GM23338 (cell line): ENCODE data around the gene MERTK. TPM values are rescaled to one million over a fixed set of nuclear protein-coding genes. Genes with fewer than 3 reads are reported as not detected.

Experiments
- ATAC-seq: fragments of 200-7000 bp; cut with Tn5 transposase; 3 replicates; pipeline ENCODE4 v1.9.1; 2020
- DNase-seq: peaks from one replicate; pipeline ENCODE4 v3.0.0-alpha.2; 2015; ENCODE audit warnings: low spot score
- H2AFZ ChIP-seq: fragments of 200-600 bp; sonication (generic); 2 replicates; pipeline ENCODE4 v1.8.0; 2016; ENCODE audit warnings: antibody characterized with exemption, mild to moderate bottlenecking, moderate library complexity
- H3F3A ChIP-seq: fragments of 200-600 bp; sonication (generic); replicated peaks from 2 replicates; pipeline ENCODE4 v1.8.0; 2017; ENCODE audit warnings: antibody characterized with exemption, mixed run types, low read depth
- H3K27ac ChIP-seq: fragments of 200-600 bp; sonication (generic); 2 replicates; pipeline ENCODE4 v1.6.1; 2016; ENCODE audit warnings: low read depth
- H3K27me3 ChIP-seq: fragments of 200-600 bp; sonication (generic); 2 replicates; pipeline ENCODE4 v1.8.0; 2016; ENCODE audit warnings: mild to moderate bottlenecking, mixed run types, moderate library complexity; ENCODE audit not compliant: insufficient read depth
- H3K36me3 ChIP-seq: fragments of 200-600 bp; sonication (generic); 2 replicates; pipeline ENCODE4 v1.8.0; 2016; ENCODE audit warnings: mild to moderate bottlenecking; ENCODE audit not compliant: insufficient read depth
- H3K4me1 ChIP-seq: fragments of 200-600 bp; sonication (generic); 2 replicates; pipeline ENCODE4 v1.8.0; 2016; ENCODE audit warnings: mild to moderate bottlenecking, moderate library complexity; ENCODE audit not compliant: insufficient read depth
- H3K4me2 ChIP-seq: fragments of 200-600 bp; sonication (generic); 2 replicates; pipeline ENCODE4 v1.7.1; 2017; ENCODE audit warnings: mixed run types
- H3K4me3 ChIP-seq: fragments of 200-600 bp; sonication (generic); 2 replicates; pipeline ENCODE4 v1.6.1; 2016; ENCODE audit warnings: mixed run types
- H3K79me2 ChIP-seq: fragments of 200-600 bp; sonication (generic); replicated peaks from 2 replicates; pipeline ENCODE4 v1.8.0; 2017; ENCODE audit warnings: mild to moderate bottlenecking; ENCODE audit not compliant: insufficient read depth
- H3K9me2 ChIP-seq: fragments of 200-600 bp; sonication (generic); 2 replicates; pipeline ENCODE4 v1.8.0; 2017; ENCODE audit not compliant: insufficient read depth
- H4K20me1 ChIP-seq: fragments of 200-600 bp; sonication (generic); replicated peaks from 2 replicates; pipeline ENCODE4 v1.8.0; 2017; ENCODE audit warnings: mild to moderate bottlenecking; ENCODE audit not compliant: insufficient read depth
- H3K27ac Mint-ChIP-seq: 2 replicates; pipeline ENCODE4 v1.8.0; 2020; ENCODE audit warnings: inconsistent platforms, mild to moderate bottlenecking, moderate library complexity, mixed read lengths
- H3K27me3 Mint-ChIP-seq: 3 replicates; pipeline ENCODE4 v1.8.0; 2022; ENCODE audit warnings: low read depth, mild to moderate bottlenecking, moderate library complexity, mixed read lengths, inconsistent platforms; ENCODE audit not compliant: insufficient read depth, poor library complexity
- H3K36me3 Mint-ChIP-seq: 3 replicates; pipeline ENCODE4 v1.8.0; 2021; ENCODE audit warnings: low read depth, mild to moderate bottlenecking, inconsistent platforms, moderate library complexity, mixed read lengths
- H3K4me1 Mint-ChIP-seq: 3 replicates; pipeline ENCODE4 v1.8.0; 2020; ENCODE audit warnings: mild to moderate bottlenecking, inconsistent platforms, mixed read lengths
- H3K4me3 Mint-ChIP-seq: 3 replicates; pipeline ENCODE4 v1.8.0; 2021; ENCODE audit warnings: moderate library complexity, mild to moderate bottlenecking, inconsistent platforms, mixed read lengths
- H3K9me3 Mint-ChIP-seq: 3 replicates; pipeline ENCODE4 v1.8.0; 2020; ENCODE audit warnings: moderate library complexity, mild to moderate bottlenecking, inconsistent platforms, mixed read lengths
- CREB1 ChIP-seq: fragments of 250-450 bp; sonication (Bioruptor Pico); IDR thresholded peaks from 2 replicates; pipeline ENCODE4 v1.5.0; 2020; ENCODE audit warnings: low read depth, mild to moderate bottlenecking, moderate library complexity
- EZH2 ChIP-seq: fragments of 200-600 bp; sonication (generic); IDR thresholded peaks from one replicate; pipeline ENCODE4 v1.8.0; 2017; ENCODE audit warnings: antibody characterized with exemption, mild to moderate bottlenecking, low read depth; ENCODE audit not compliant: unreplicated experiment
- EZH2phosphoT487 ChIP-seq: fragments of 200-600 bp; sonication (generic); IDR thresholded peaks from one replicate; pipeline ENCODE4 v1.8.1; 2018; ENCODE audit warnings: antibody characterized with exemption; ENCODE audit not compliant: unreplicated experiment
- JUNB ChIP-seq: IDR thresholded peaks from one replicate; pipeline ENCODE4 v1.6.1; 2016; ENCODE audit warnings: antibody characterized with exemption; ENCODE audit not compliant: unreplicated experiment
- NANOG ChIP-seq: IDR thresholded peaks from 2 replicates; pipeline ENCODE4 v1.6.1; 2016; ENCODE audit warnings: antibody characterized with exemption, borderline replicate concordance
- POLR2AphosphoS5 ChIP-seq: IDR thresholded peaks from 2 replicates; pipeline ENCODE4 v1.6.1; 2016; ENCODE audit warnings: antibody characterized with exemption, low read depth
- STAT1 ChIP-seq: IDR thresholded peaks from one replicate; pipeline ENCODE4 v1.6.1; 2016; ENCODE audit warnings: antibody characterized with exemption; ENCODE audit not compliant: unreplicated experiment
- ZNF114 ChIP-seq: fragments of 250-450 bp; sonication (Bioruptor Pico); IDR thresholded peaks from 2 replicates; pipeline ENCODE4 v1.5.0; 2020; ENCODE audit warnings: mild to moderate bottlenecking, moderate library complexity
- ZNF331 ChIP-seq: fragments of 250-450 bp; sonication (Bioruptor Pico); IDR thresholded peaks from 2 replicates; pipeline ENCODE4 v1.5.0; 2020; ENCODE audit warnings: low read depth, mild to moderate bottlenecking, moderate library complexity
- polyA plus RNA-seq: library from polyadenylated mRNA; unstranded; fragments of >200 nt; fragmentation: Nextera tagmentation; extraction: Ambion mirVana; gene quantifications from 2 replicates; pipeline ENCODE4 v1.2.1, GENCODE V29; 2016
- total RNA-seq: library from RNA; depleted of rRNA; stranded (reverse); fragments of >200 nt; shearing (Covaris generic); gene quantifications from 2 replicates; pipeline ENCODE4 v1.2.3, GENCODE V29; 2014
- TF ChIP-seq, protein P1 (sequence below): IDR thresholded peaks from one replicate; pipeline ENCODE4 v1.6.1; 2018; ENCODE audit warnings: antibody characterized with exemption; ENCODE audit not compliant: unreplicated experiment
- TF ChIP-seq, protein P2 (sequence below), 2 experiments: fragments of 200-600 bp in 1 of 2; sonication (generic) in 1 of 2; conservative IDR thresholded peaks; 2 replicates each; pipeline versions ENCODE4 v1.5.1 to v1.6.1; 2016 to 2017; ENCODE audit warnings: antibody characterized with exemption in 2 of 2, low read depth in 2 of 2, mild to moderate bottlenecking in 2 of 2, moderate library complexity in 1 of 2
- TF ChIP-seq, protein P3 (sequence below): IDR thresholded peaks from 2 replicates; pipeline ENCODE4 v1.6.1; 2016; ENCODE audit warnings: antibody characterized with exemption

Gene MERTK
- total and polyA plus RNA-seq, 2 experiments from 2014 or later: 3.0 to 9.0 TPM

DNA sequence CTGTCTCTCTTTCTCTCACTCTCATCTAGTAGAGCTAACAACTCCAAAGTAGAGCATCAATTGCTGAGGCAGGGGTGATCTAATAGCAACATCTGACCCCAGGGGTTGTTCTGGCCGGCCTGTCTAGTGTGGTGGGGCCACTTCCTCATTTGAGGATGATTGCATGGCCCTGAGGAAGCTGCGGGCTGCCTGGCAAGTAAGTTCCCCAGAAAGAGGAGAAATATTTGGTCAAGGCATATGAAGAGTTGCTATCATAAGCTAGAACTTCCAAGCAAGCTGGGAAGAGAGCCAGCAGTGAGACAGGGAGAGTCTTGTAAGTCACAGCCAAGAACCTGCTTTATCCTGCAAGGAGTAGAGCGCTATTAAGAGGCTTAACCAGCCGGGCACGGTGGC, 105.8 kb downstream of the MERTK start (continued):
- TF ChIP-seq, protein P1, sequence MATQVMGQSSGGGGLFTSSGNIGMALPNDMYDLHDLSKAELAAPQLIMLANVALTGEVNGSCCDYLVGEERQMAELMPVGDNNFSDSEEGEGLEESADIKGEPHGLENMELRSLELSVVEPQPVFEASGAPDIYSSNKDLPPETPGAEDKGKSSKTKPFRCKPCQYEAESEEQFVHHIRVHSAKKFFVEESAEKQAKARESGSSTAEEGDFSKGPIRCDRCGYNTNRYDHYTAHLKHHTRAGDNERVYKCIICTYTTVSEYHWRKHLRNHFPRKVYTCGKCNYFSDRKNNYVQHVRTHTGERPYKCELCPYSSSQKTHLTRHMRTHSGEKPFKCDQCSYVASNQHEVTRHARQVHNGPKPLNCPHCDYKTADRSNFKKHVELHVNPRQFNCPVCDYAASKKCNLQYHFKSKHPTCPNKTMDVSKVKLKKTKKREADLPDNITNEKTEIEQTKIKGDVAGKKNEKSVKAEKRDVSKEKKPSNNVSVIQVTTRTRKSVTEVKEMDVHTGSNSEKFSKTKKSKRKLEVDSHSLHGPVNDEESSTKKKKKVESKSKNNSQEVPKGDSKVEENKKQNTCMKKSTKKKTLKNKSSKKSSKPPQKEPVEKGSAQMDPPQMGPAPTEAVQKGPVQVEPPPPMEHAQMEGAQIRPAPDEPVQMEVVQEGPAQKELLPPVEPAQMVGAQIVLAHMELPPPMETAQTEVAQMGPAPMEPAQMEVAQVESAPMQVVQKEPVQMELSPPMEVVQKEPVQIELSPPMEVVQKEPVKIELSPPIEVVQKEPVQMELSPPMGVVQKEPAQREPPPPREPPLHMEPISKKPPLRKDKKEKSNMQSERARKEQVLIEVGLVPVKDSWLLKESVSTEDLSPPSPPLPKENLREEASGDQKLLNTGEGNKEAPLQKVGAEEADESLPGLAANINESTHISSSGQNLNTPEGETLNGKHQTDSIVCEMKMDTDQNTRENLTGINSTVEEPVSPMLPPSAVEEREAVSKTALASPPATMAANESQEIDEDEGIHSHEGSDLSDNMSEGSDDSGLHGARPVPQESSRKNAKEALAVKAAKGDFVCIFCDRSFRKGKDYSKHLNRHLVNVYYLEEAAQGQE: no peak
- no peak for TF ChIP-seq EZH2phosphoT487
- no peak for TF ChIP-seq NANOG
- TF ChIP-seq, protein P2, sequence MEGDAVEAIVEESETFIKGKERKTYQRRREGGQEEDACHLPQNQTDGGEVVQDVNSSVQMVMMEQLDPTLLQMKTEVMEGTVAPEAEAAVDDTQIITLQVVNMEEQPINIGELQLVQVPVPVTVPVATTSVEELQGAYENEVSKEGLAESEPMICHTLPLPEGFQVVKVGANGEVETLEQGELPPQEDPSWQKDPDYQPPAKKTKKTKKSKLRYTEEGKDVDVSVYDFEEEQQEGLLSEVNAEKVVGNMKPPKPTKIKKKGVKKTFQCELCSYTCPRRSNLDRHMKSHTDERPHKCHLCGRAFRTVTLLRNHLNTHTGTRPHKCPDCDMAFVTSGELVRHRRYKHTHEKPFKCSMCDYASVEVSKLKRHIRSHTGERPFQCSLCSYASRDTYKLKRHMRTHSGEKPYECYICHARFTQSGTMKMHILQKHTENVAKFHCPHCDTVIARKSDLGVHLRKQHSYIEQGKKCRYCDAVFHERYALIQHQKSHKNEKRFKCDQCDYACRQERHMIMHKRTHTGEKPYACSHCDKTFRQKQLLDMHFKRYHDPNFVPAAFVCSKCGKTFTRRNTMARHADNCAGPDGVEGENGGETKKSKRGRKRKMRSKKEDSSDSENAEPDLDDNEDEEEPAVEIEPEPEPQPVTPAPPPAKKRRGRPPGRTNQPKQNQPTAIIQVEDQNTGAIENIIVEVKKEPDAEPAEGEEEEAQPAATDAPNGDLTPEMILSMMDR (conservative IDR thresholded peaks at IDR 0.05; ENCODE audit: low read depth in 2 of 2): no peak
- TF ChIP-seq POLR2AphosphoS5: no peak
- TF ChIP-seq EZH2: no peak
- TF ChIP-seq ZNF114: no peak
- no peak for TF ChIP-seq ZNF331 (CRISPR knock-in tag)
- TF ChIP-seq CREB1 (CRISPR knock-in tag): no peak
- TF ChIP-seq STAT1: no peak

DNA sequence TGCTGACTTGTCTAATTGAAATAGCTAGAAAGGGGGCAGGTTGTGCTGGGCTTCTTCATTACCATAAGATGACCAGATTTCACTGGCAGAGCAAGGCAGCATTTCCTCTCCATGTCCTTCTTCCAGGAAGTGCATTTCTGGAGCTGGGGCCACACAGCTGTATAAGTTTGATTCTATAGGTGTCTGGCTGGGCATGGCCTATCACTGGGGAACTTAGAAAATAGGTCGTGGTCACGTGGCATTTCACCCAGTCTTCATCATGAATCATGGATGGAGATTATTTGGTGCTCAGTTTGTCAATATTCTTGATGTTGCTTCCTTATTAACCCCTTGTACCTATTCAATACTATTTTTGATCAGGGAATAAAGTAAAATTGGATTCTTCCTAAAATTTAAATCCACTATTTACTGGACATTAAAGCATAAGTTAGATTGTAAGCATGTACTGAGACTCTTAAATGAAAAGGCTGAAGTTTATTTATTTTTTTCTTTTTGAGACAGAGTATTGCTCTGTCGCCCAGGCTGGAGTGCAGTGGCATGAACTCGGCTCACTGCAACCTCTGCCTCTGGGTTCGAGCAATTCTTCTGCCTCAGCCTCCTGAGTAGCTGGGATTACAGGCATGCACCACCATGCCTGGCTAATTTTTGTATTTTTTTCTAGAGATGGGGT, 107.1 kb downstream of the MERTK start:
- DNase-seq (no peak), ATAC-seq (no peak)
- Mint-ChIP-seq H3K27me3 (peaks cover 3% of the 10 kb centered on the region), H3K4me3 (no peak overlapping the region), H3K4me1 (no peaks in the 10 kb centered on the region), H3K27ac (no peak overlapping the region), H3K36me3 (no peaks in the 10 kb centered on the region; the same call in 2 of the 3 replicates), H3K9me3 (no peaks in the 10 kb centered on the region)
- no peak for TF ChIP-seq STAT1
- TF ChIP-seq, protein P1: no peak
- TF ChIP-seq NANOG: no peak
- TF ChIP-seq POLR2AphosphoS5: no peak
- TF ChIP-seq EZH2: no peak
- TF ChIP-seq CREB1 (CRISPR knock-in tag): no peak
- no peak for TF ChIP-seq ZNF331 (CRISPR knock-in tag)
- TF ChIP-seq, protein P3, sequence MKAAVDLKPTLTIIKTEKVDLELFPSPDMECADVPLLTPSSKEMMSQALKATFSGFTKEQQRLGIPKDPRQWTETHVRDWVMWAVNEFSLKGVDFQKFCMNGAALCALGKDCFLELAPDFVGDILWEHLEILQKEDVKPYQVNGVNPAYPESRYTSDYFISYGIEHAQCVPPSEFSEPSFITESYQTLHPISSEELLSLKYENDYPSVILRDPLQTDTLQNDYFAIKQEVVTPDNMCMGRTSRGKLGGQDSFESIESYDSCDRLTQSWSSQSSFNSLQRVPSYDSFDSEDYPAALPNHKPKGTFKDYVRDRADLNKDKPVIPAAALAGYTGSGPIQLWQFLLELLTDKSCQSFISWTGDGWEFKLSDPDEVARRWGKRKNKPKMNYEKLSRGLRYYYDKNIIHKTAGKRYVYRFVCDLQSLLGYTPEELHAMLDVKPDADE: no peak
- TF ChIP-seq, protein P2 (conservative IDR thresholded peaks at IDR 0.05; ENCODE audit: low read depth in 2 of 2): no peak
- TF ChIP-seq JUNB: no peak
- TF ChIP-seq ZNF114: no peak
- H3K79me2 ChIP-seq: no peaks in the 10 kb centered on the region
- H3K4me1 ChIP-seq: no peaks in the 10 kb centered on the region
- no peaks in the 10 kb centered on the region; the same call in 1 of the 2 replicates for H3K36me3 ChIP-seq
- no peak overlapping the region for H3K4me3 ChIP-seq
- H3K4me2 ChIP-seq: no peak overlapping the region
- H2AFZ ChIP-seq: no peak overlapping the region
- no peaks in the 10 kb centered on the region for H3K9me2 ChIP-seq
- H3K27ac ChIP-seq: no peak overlapping the region
- no peaks in the 10 kb centered on the region for H3F3A ChIP-seq
- H3K27me3 ChIP-seq: no peaks in the 10 kb centered on the region
- H4K20me1 ChIP-seq: no peaks in the 10 kb centered on the region; the same call in 1 of the 2 replicates
